VCaP (cell line): Measurements from ENCODE around the gene INSYN2B.

Experiments used
- H3K27ac ChIP-seq: fragments of 450-650 bp; 2 replicates; pipeline ENCODE4 v1.5.1; 2017
- TF ChIP-seq, protein P1 (sequence below): fragments of 450-650 bp; conservative IDR thresholded peaks from 2 replicates; pipeline ENCODE4 v1.5.1; 2017; ENCODE audit warnings: mild to moderate bottlenecking, moderate library complexity

Gene INSYN2B

DNA sequence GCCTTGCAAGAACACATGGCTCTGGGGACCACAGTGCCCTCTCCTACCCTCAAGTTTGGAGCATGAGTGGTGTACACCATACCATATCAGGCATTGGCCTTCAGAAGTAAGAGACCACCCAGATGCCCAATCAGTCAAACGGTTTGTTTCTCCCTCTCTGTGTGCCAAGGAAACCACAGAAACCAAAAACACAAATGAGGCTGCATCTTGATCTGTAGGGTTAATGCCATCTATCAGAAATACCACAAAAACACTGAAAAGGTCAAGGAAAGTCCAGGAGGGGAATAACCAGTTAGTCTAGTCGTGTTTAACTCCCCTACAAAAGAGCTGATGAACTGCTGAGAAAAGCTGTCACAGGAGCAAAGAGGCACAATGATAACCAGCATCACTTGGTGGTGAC lies 78.4 kb downstream of the INSYN2B start:
- H3K27ac ChIP-seq, result no peak overlapping the region
- TF ChIP-seq, protein P1, sequence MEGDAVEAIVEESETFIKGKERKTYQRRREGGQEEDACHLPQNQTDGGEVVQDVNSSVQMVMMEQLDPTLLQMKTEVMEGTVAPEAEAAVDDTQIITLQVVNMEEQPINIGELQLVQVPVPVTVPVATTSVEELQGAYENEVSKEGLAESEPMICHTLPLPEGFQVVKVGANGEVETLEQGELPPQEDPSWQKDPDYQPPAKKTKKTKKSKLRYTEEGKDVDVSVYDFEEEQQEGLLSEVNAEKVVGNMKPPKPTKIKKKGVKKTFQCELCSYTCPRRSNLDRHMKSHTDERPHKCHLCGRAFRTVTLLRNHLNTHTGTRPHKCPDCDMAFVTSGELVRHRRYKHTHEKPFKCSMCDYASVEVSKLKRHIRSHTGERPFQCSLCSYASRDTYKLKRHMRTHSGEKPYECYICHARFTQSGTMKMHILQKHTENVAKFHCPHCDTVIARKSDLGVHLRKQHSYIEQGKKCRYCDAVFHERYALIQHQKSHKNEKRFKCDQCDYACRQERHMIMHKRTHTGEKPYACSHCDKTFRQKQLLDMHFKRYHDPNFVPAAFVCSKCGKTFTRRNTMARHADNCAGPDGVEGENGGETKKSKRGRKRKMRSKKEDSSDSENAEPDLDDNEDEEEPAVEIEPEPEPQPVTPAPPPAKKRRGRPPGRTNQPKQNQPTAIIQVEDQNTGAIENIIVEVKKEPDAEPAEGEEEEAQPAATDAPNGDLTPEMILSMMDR, result no peak

DNA sequence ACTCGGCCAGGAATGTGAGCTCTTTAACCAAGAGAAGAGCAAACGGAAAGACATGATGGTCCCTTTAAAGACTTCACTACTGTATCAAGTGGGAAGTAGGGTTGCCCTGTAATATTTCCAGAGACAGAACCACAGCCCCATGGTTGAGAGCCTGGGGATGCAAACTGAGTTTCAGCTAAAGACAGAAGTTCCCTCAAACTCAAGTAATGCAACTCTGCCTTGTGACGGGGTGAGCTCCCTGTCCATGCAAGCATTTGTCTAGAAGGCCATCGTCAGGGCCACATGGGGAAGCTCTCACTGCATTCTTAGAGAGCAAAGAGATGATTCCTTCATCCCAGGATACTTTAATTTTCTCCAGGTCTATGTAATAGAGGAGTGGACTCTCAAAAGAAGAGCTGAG lies 82.8 kb downstream of the INSYN2B start:
- TF ChIP-seq, protein P1, result no peak
- no peak overlapping the region for H3K27ac ChIP-seq

DNA sequence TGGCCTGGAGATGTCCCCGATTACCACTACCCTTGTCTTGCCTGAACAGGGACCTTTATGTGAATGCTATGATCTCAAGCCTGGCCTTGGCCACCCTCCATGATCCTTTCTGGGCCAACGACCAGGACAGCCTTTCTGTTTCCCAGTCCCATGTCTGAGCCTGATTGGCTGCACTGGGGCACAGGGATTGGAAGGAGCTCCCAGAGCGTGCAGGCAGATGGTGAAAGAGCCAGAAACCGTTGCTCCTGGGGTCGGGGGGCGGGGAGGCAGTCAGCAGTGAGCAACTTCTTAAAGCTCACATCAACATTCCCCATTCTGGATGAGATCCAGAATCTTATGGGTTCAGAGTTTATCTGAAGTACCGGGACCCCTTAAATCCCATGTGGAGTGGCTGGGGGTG lies 84.4 kb downstream of the INSYN2B start:
- TF ChIP-seq, protein P1, result no peak
- no peak overlapping the region for H3K27ac ChIP-seq

DNA sequence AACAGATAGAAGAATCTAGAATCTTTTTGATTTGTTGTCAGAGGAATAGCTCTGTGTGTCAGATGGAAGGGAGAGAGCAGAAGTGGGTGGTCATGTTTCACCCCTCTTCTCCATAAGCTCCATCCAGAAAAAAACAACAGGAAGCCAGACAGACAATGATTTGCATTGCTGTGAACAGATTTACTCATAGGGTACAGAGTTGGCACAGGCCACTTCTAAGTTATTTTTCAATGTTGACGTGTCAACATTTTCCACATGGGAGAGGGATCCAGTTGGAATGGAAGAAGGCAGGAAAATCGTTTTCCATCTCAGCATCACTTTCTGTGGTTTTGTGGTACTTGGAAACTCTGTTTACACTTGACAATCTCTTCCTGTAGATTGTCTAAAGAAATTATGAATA lies 86.7 kb downstream of the INSYN2B start:
- TF ChIP-seq, protein P1, result no peak
- H3K27ac ChIP-seq, result no peak overlapping the region

DNA sequence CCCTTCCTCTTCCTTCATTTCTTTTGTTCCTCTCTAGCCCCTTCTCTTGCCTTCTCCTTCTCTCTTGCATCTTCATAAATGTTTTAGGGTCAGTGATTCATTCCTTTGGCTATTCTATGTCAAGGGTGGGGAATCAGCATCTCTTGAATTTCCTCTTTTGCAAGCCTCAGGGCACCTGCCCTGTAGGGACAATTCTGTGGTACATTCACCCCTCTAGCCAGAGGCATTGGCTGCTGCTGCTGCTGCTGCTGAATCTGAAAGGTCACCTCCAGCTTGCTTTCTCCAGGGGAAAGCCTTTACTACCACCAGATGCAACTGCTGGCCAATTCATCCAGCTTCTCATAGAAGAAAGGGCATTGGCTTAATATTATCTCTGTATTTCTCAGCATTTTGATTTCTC lies 87.3 kb downstream of the INSYN2B start:
- no peak overlapping the region for H3K27ac ChIP-seq
- TF ChIP-seq, protein P1, result no peak

DNA sequence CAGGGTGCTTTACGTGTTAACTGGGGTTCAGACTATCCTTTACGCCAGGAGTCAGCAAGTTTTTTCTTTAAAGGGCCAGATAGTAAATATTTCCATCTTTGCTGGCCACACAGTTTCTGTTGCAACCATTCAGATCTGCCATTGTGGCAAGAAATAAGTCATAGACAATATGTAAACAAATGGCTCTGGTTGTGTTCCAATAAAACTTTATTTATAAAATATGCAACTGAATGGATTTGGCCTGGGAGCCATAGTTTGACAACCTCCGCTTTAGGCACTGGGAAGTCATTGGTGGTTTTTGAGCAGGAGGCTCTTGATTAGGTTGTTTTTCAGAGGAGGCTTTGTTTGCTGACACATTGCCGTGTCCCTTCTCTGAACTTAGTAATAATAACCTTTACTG lies 90.7 kb downstream of the INSYN2B start:
- H3K27ac ChIP-seq, result no peak overlapping the region
- TF ChIP-seq, protein P1, result no peak

DNA sequence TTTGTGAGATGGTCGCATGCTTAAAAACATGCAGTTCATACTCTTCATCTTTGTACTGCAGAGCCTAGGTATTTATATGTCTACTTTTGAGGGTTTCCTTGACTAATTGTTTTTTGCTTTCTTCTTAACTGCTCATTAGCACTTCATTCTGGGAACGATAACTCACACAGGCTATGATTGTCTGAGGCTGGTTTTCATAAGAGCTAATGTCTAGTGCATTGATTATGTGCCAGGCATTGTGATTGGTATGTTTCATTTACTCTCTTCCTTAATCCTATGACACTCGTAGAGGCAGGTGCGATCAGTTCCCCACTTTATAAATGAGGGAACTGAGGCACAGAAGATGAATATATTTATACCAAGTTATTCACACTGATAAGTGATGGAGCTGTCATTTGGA lies 93.6 kb downstream of the INSYN2B start:
- TF ChIP-seq, protein P1, result no peak

DNA sequence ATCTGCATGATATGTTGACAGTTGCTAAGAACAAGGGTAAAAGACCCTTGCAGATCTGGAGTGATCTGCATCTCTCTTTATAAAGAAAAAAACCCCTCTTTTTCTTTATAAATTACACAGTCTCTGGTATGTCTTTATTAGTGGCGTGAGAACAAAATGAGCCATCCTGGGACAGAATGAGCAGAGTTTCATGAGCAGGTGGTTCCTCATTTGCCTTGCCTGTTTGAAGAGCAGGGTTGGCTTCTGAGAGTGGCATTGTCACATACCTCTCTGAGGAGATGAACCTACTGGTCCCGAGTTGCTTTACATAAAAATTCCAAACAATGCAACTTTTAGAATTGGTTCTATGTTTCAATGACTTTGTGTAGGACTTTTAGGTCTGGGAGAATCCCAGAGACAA lies 94.3 kb downstream of the INSYN2B start:
- no peak overlapping the region for H3K27ac ChIP-seq
- TF ChIP-seq, protein P1, result no peak

More for the DNA sequence above, 93.6 kb downstream of the INSYN2B start:
- H3K27ac ChIP-seq, result no peak overlapping the region
